H9 (cell line): Measurements from ENCODE around the gene UPK2. TPM values are rescaled to one million over a fixed set of nuclear protein-coding genes. Genes with fewer than 3 reads are reported as not detected.

Experiments used
- DNase-seq: peaks from one replicate; pipeline ENCODE4 v3.0.0-alpha.2; 2017
- H2AFZ ChIP-seq: one replicate; pipeline ENCODE4 v1.6.1; 2013; ENCODE audit warnings: mild to moderate bottlenecking, low read length, control low read depth, moderate library complexity
- H2AK5ac ChIP-seq: 2 replicates; pipeline ENCODE4 v1.6.1; 2013; ENCODE audit warnings: low read length, control low read depth, mixed read lengths; ENCODE audit not compliant: insufficient read length
- H2BK120ac ChIP-seq: one replicate; pipeline ENCODE4 v1.6.1; 2013; ENCODE audit warnings: low read depth, mild to moderate bottlenecking, low read length, control low read depth, inconsistent platforms; ENCODE audit not compliant: poor library complexity, severe bottlenecking
- H2BK12ac ChIP-seq: 2 replicates; pipeline ENCODE4 v1.6.1; 2013; ENCODE audit warnings: low read length, control low read depth, mixed read lengths, low read depth; ENCODE audit not compliant: insufficient read length
- H2BK15ac ChIP-seq: 2 replicates; pipeline ENCODE4 v1.6.1; 2013; ENCODE audit warnings: low read depth, low read length, control low read depth
- H2BK20ac ChIP-seq: one replicate; pipeline ENCODE4 v1.6.1; 2013; ENCODE audit warnings: low read depth, mild to moderate bottlenecking, low read length, control low read depth, inconsistent platforms; ENCODE audit not compliant: poor library complexity, severe bottlenecking
- H2BK5ac ChIP-seq: 2 replicates; pipeline ENCODE4 v1.6.1; 2013; ENCODE audit warnings: low read length, control low read depth, mixed read lengths; ENCODE audit not compliant: insufficient read length
- H3K14ac ChIP-seq: 2 replicates; pipeline ENCODE4 v1.6.1; 2013; ENCODE audit warnings: low read length, control low read depth; ENCODE audit not compliant: insufficient read depth
- H3K18ac ChIP-seq: 2 replicates; pipeline ENCODE4 v1.6.1; 2013; ENCODE audit warnings: low read depth, mild to moderate bottlenecking, mixed read lengths, low read length, control low read depth; ENCODE audit not compliant: insufficient read length
- H3K23ac ChIP-seq: 2 replicates; pipeline ENCODE4 v1.6.1; 2013; ENCODE audit warnings: low read length, control low read depth, mixed read lengths, low read depth; ENCODE audit not compliant: insufficient read length
- H3K23me2 ChIP-seq: 2 replicates; pipeline ENCODE4 v1.6.1; 2013; ENCODE audit warnings: low read depth, mild to moderate bottlenecking, mixed read lengths, low read length, control low read depth; ENCODE audit not compliant: insufficient read length, poor library complexity, severe bottlenecking
- H3K27ac ChIP-seq: 2 replicates; pipeline ENCODE4 v1.5.1; 2013; ENCODE audit warnings: low read length, control low read depth, mixed read lengths, low read depth; ENCODE audit not compliant: insufficient read length
- H3K27me3 ChIP-seq: 2 replicates; pipeline ENCODE4 v1.6.1; 2013; ENCODE audit warnings: low read length, control low read depth, inconsistent platforms; ENCODE audit not compliant: insufficient read depth
- H3K4ac ChIP-seq: 2 replicates; pipeline ENCODE4 v1.6.1; 2013; ENCODE audit warnings: low read depth, mild to moderate bottlenecking, control low read depth, inconsistent platforms, low read length, moderate library complexity
- H3K4me1 ChIP-seq: 2 replicates; pipeline ENCODE4 v1.6.1; 2013; ENCODE audit warnings: low read length, control low read depth, inconsistent platforms; ENCODE audit not compliant: insufficient read depth
- H3K4me2 ChIP-seq: 2 replicates; pipeline ENCODE4 v1.6.1; 2013; ENCODE audit warnings: low read length, control low read depth, mixed read lengths; ENCODE audit not compliant: insufficient read length, insufficient read depth
- H3K56ac ChIP-seq: 2 replicates; pipeline ENCODE4 v1.6.1; 2013; ENCODE audit warnings: low read depth, mild to moderate bottlenecking, mixed read lengths, low read length, control low read depth; ENCODE audit not compliant: insufficient read length
- H3K79me1 ChIP-seq: 2 replicates; pipeline ENCODE4 v1.6.1; 2013; ENCODE audit warnings: low read depth, mild to moderate bottlenecking, moderate library complexity, low read length, control low read depth, inconsistent platforms; ENCODE audit not compliant: insufficient read depth, poor library complexity, severe bottlenecking
- H3K79me2 ChIP-seq: 2 replicates; pipeline ENCODE4 v1.6.1; 2013; ENCODE audit warnings: low read length, control low read depth, inconsistent platforms; ENCODE audit not compliant: insufficient read depth
- H3K9ac ChIP-seq: 2 replicates; pipeline ENCODE4 v1.6.1; 2013; ENCODE audit warnings: low read length, control low read depth, mixed read lengths; ENCODE audit not compliant: insufficient read length; ENCODE audit errors: extremely low read depth
- H3K9me3 ChIP-seq: one replicate; pipeline ENCODE4 v1.6.1; 2013; ENCODE audit warnings: low read depth, low read length, inconsistent platforms; ENCODE audit not compliant: control insufficient read depth
- H3T11ph ChIP-seq: one replicate; pipeline ENCODE4 v1.6.1; 2013; ENCODE audit warnings: mild to moderate bottlenecking, low read length, control low read depth, inconsistent platforms
- H4K20me1 ChIP-seq: one replicate; pipeline ENCODE4 v1.6.1; 2013; ENCODE audit not compliant: control insufficient read depth, insufficient read length, insufficient read depth
- H4K5ac ChIP-seq: 2 replicates; pipeline ENCODE4 v1.6.1; 2013; ENCODE audit warnings: low read depth, mild to moderate bottlenecking, mixed read lengths, low read length, control low read depth; ENCODE audit not compliant: insufficient read length
- H4K8ac ChIP-seq: replicated peaks from 2 replicates; pipeline ENCODE4 v1.6.1; 2013; ENCODE audit warnings: low read length, control low read depth, mixed read lengths, low read depth; ENCODE audit not compliant: insufficient read length
- H4K91ac ChIP-seq: 2 replicates; pipeline ENCODE4 v1.6.1; 2013; ENCODE audit warnings: low read depth, mild to moderate bottlenecking, moderate library complexity, mixed read lengths, low read length, control low read depth; ENCODE audit not compliant: insufficient read length
- H3K27ac Mint-ChIP-seq, 3 experiments: 2 replicates in 2 of 3; 3 replicates in 1 of 3; pipeline ENCODE4 v1.8.0; 2020 to 2021; ENCODE audit warnings: mixed read lengths in 3 of 3, mild to moderate bottlenecking in 1 of 3, moderate library complexity in 1 of 3
- H3K27me3 Mint-ChIP-seq: 2 replicates; pipeline ENCODE4 v1.8.0; 2021; ENCODE audit warnings: low read depth, mild to moderate bottlenecking, moderate library complexity, mixed read lengths
- H3K36me3 Mint-ChIP-seq, 3 experiments: 2 replicates in 2 of 3; 3 replicates in 1 of 3; pipeline ENCODE4 v1.8.0; 2020 to 2021; ENCODE audit warnings: low read depth in 3 of 3, mixed read lengths in 3 of 3; ENCODE audit not compliant: insufficient read depth in 1 of 3
- H3K4me1 Mint-ChIP-seq, 2 experiments: 2 replicates each; pipeline ENCODE4 v1.8.0; 2020; ENCODE audit warnings: mixed read lengths in 2 of 2
- H3K4me3 Mint-ChIP-seq, 2 experiments: 2 replicates in 1 of 2; 3 replicates in 1 of 2; pipeline ENCODE4 v1.8.0; 2020 to 2021; ENCODE audit warnings: mild to moderate bottlenecking in 2 of 2, mixed read lengths in 2 of 2, moderate library complexity in 1 of 2
- H3K9me3 Mint-ChIP-seq, 2 experiments: 2 replicates in 1 of 2; 3 replicates in 1 of 2; pipeline ENCODE4 v1.8.0; 2020; ENCODE audit warnings: mild to moderate bottlenecking in 2 of 2, mixed read lengths in 2 of 2, moderate library complexity in 1 of 2
- CTCF ChIP-seq: fragments of 200-600 bp; sonication (generic); conservative IDR thresholded peaks from 3 replicates; pipeline ENCODE4 v1.8.0; 2021; ENCODE audit warnings: antibody characterized with exemption, mild to moderate bottlenecking
- WGBS: extraction: QIAGEN DNeasy Blood & Tissue Kit; methylation state at CpG from one replicate; pipeline ENCODE4 v1.1.7; 2013; ENCODE audit warnings: missing lambda C conversion rate, low lambda C conversion rate, mixed read lengths; ENCODE audit not compliant: insufficient read length; ENCODE audit errors: extremely low coverage; 5-methylcytosine and 5-hydroxymethylcytosine counted together
- total RNA-seq: library from RNA; stranded (reverse); gene quantifications from 2 replicates; pipeline ENCODE4 v1.2.1, GENCODE V29; 2021

The UPK2 gene
- total RNA-seq, 1 experiment from 2014 or later = 0.33 TPM

- no peak overlapping the region for H2BK20ac ChIP-seq
- no peak overlapping the region for H2BK5ac ChIP-seq
- no peak overlapping the region for H2AFZ ChIP-seq
- no peak overlapping the region for H4K91ac ChIP-seq
- Mint-ChIP-seq H3K4me3 (peak overlapping the region; percentile 84 to 94), H3K36me3 (peaks cover 0 to 5% (median 2%) of the 10 kb centered on the region in 3 experiments; a peak in 2 of 7 replicates), H3K4me1 (peaks cover 65 to 75% of the 10 kb centered on the region in 2 experiments), H3K27me3 (peaks cover 14% of the 10 kb centered on the region), H3K9me3 (no peaks in the 10 kb centered on the region), H3K27ac (peak overlapping the region in 2 of 3 experiments; percentile 30 to 53; a peak in 2 of 7 replicates)
- no peak overlapping the region for H3K14ac ChIP-seq
- H3K9ac ChIP-seq = no peak overlapping the region
- no peak overlapping the region for H3T11ph ChIP-seq
- H3K27me3 ChIP-seq = no peaks in the 10 kb centered on the region; the same call in 1 of the 2 replicates
- peaks cover 42% of the 10 kb centered on the region for H3K23me2 ChIP-seq
- WGBS = no CpG with 5 or more reads among the region's 7 CpGs
- TF ChIP-seq CTCF = no peak
- no peaks in the 10 kb centered on the region for H3K9me3 ChIP-seq
- H2BK120ac ChIP-seq = no peak overlapping the region
- H4K20me1 ChIP-seq = no peaks in the 10 kb centered on the region
- H3K4ac ChIP-seq = no peak overlapping the region
- no peaks in the 10 kb centered on the region for H3K79me1 ChIP-seq
- no peak overlapping the region for H3K18ac ChIP-seq
- peaks cover 32% of the 10 kb centered on the region for H3K4me1 ChIP-seq
- H2AK5ac ChIP-seq = no peak overlapping the region
- no peak for DNase-seq
- peaks cover 22% of the 10 kb centered on the region; the same call in 1 of the 2 replicates for H3K79me2 ChIP-seq
- no peak overlapping the region for H3K56ac ChIP-seq
- peak overlapping the region; percentile 88 for H3K4me2 ChIP-seq
- H4K5ac ChIP-seq = no peak overlapping the region
- no peak overlapping the region for H2BK12ac ChIP-seq
- no peak overlapping the region for H3K23ac ChIP-seq
- H3K27ac ChIP-seq = no peak overlapping the region
- no peak overlapping the region for H4K8ac ChIP-seq
- no peak overlapping the region for H2BK15ac ChIP-seq
Measured at GRCh38 chr11:118923721-118924587, 32.1 kb upstream of the UPK2 start.
